Loucy (cell line): ENCODE data around the gene JPH2.

ENCODE experiments used
- H2AFZ ChIP-seq: fragments of 200-600 bp; sonication (generic); 2 replicates; pipeline ENCODE4 v1.6.0; 2016; ENCODE audit warnings: antibody characterized with exemption, mild to moderate bottlenecking, low read length, moderate library complexity
- H3F3A ChIP-seq: fragments of 200-600 bp; 2 replicates; pipeline ENCODE4 v1.6.0; 2016; ENCODE audit warnings: antibody characterized with exemption, low read depth, mild to moderate bottlenecking
- H3K27me3 ChIP-seq: fragments of 200-600 bp; sonication (generic); 2 replicates; pipeline ENCODE4 v1.6.1; 2014; ENCODE audit warnings: low read length, mild to moderate bottlenecking; ENCODE audit not compliant: insufficient read depth, poor library complexity, severe bottlenecking
- H3K36me3 ChIP-seq: fragments of 200-600 bp; sonication (generic); 2 replicates; pipeline ENCODE4 v1.6.1; 2016; ENCODE audit warnings: low read length; ENCODE audit not compliant: insufficient read depth
- H3K4me1 ChIP-seq: fragments of 200-600 bp; sonication (generic); 2 replicates; pipeline ENCODE4 v1.5.1; 2014; ENCODE audit warnings: low read length, mild to moderate bottlenecking; ENCODE audit not compliant: insufficient read depth, poor library complexity, severe bottlenecking
- H3K4me2 ChIP-seq: fragments of 200-600 bp; sonication (generic); 2 replicates; pipeline ENCODE4 v1.6.0; 2014; ENCODE audit warnings: antibody characterized with exemption, low read length, low read depth, mild to moderate bottlenecking; ENCODE audit not compliant: poor library complexity, severe bottlenecking
- H3K4me3 ChIP-seq: fragments of 200-600 bp; sonication (generic); 2 replicates; pipeline ENCODE4 v1.5.1; 2014; ENCODE audit warnings: low read length, mild to moderate bottlenecking, mixed read lengths; ENCODE audit not compliant: poor library complexity, severe bottlenecking
- H3K79me2 ChIP-seq: fragments of 200-600 bp; sonication (generic); 2 replicates; pipeline ENCODE4 v1.6.1; 2014; ENCODE audit warnings: low read length; ENCODE audit not compliant: insufficient read depth
- H3K9ac ChIP-seq: fragments of 200-600 bp; sonication (generic); 2 replicates; pipeline ENCODE4 v1.6.0; 2014; ENCODE audit warnings: mild to moderate bottlenecking, low read depth, low read length, moderate library complexity; ENCODE audit not compliant: poor library complexity, severe bottlenecking
- H3K9me2 ChIP-seq: fragments of 200-600 bp; sonication (generic); replicated peaks from 2 replicates; pipeline ENCODE4 v1.6.1; 2016; ENCODE audit warnings: low read depth, low read length, mixed read lengths
- H3K9me3 ChIP-seq: fragments of 200-600 bp; sonication (generic); 2 replicates; pipeline ENCODE4 v1.6.1; 2014; ENCODE audit warnings: mild to moderate bottlenecking, antibody characterized with exemption, low read length, low read depth; ENCODE audit not compliant: insufficient read depth
- H4K20me1 ChIP-seq: fragments of 200-600 bp; sonication (generic); 2 replicates; pipeline ENCODE4 v1.6.0; 2014; ENCODE audit warnings: antibody characterized with exemption, low read length, mild to moderate bottlenecking; ENCODE audit not compliant: insufficient read depth, poor library complexity, severe bottlenecking
- CTCF ChIP-seq: fragments of 200-600 bp; sonication (generic); conservative IDR thresholded peaks from 2 replicates; pipeline ENCODE4 v1.5.1; 2014; ENCODE audit warnings: mild to moderate bottlenecking, antibody characterized with exemption, low read length
- EZH2phosphoT487 ChIP-seq: fragments of 200-600 bp; IDR thresholded peaks from 2 replicates; pipeline ENCODE4 v1.6.1; 2018; ENCODE audit warnings: antibody characterized with exemption, mild to moderate bottlenecking, moderate library complexity, borderline replicate concordance

Gene JPH2

GRCh38 chr20:44167736-44168135, 19.3 kb downstream of the JPH2 start:
- Histone ChIP-seq H3K4me1 (no peaks in the 10 kb centered on the region), H3K36me3 (no peaks in the 10 kb centered on the region), H3K4me3 (no peak overlapping the region), H3K9me3 (no peaks in the 10 kb centered on the region), H3K79me2 (no peaks in the 10 kb centered on the region), H3F3A (no peaks in the 10 kb centered on the region), H3K9me2 (no peaks in the 10 kb centered on the region), H2AFZ (no peak overlapping the region), H3K4me2 (no peak overlapping the region), H4K20me1 (no peaks in the 10 kb centered on the region), H3K9ac (no peak overlapping the region), H3K27me3 (no peaks in the 10 kb centered on the region)
- no peak for TF ChIP-seq EZH2phosphoT487
- TF ChIP-seq CTCF: no peak

GRCh38 chr20:44166477-44166876, 20.5 kb downstream of the JPH2 start:
- no peaks in the 10 kb centered on the region for H3F3A ChIP-seq

GRCh38 chr20:44166008-44166407, 21.0 kb downstream of the JPH2 start:
- H3F3A ChIP-seq: no peaks in the 10 kb centered on the region
- H2AFZ ChIP-seq: no peak overlapping the region
- no peak for TF ChIP-seq EZH2phosphoT487
- no peak for TF ChIP-seq CTCF
- no peaks in the 10 kb centered on the region for H3K36me3 ChIP-seq
- no peaks in the 10 kb centered on the region for H3K9me3 ChIP-seq
- no peak overlapping the region for H3K4me2 ChIP-seq
- no peaks in the 10 kb centered on the region for H3K79me2 ChIP-seq
- H3K4me1 ChIP-seq: no peaks in the 10 kb centered on the region
- no peaks in the 10 kb centered on the region for H3K9me2 ChIP-seq
- no peaks in the 10 kb centered on the region for H4K20me1 ChIP-seq
- H3K4me3 ChIP-seq: no peak overlapping the region
- no peak overlapping the region for H3K9ac ChIP-seq
- no peaks in the 10 kb centered on the region for H3K27me3 ChIP-seq

More at GRCh38 chr20:44166477-44166876, 20.5 kb downstream of the JPH2 start:
- Histone ChIP-seq H4K20me1 (no peaks in the 10 kb centered on the region), H3K79me2 (no peaks in the 10 kb centered on the region), H2AFZ (no peak overlapping the region), H3K9ac (no peak overlapping the region), H3K9me2 (no peaks in the 10 kb centered on the region), H3K4me3 (no peak overlapping the region), H3K4me1 (no peaks in the 10 kb centered on the region), H3K36me3 (no peaks in the 10 kb centered on the region), H3K27me3 (no peaks in the 10 kb centered on the region), H3K9me3 (no peaks in the 10 kb centered on the region), H3K4me2 (no peak overlapping the region)
- no peak for TF ChIP-seq CTCF
- no peak for TF ChIP-seq EZH2phosphoT487
